Gastrocnemius medialis (tissue), 4 donors: Measurements from ENCODE around the gene PAGE2.

Source experiments
- CTCF ChIP-seq, 5 experiments: fragments of 450-650 bp in 3 of 5; fragments of 200-600 bp in 2 of 5; sonication (generic) in 2 of 5; IDR thresholded peaks in 4 of 5; conservative IDR thresholded peaks in 1 of 5; 1 replicate in 4 of 5; 2 replicates in 1 of 5; pipeline ENCODE4 v1.5.1; 2016 to 2019; ENCODE audit warnings: antibody characterized with exemption in 5 of 5, mild to moderate bottlenecking in 3 of 5, moderate library complexity in 3 of 5
- POLR2A ChIP-seq, 2 donors: fragments of 450-650 bp; IDR thresholded peaks; one replicate each; pipeline ENCODE4 v1.6.1; 2017; ENCODE audit warnings: antibody characterized with exemption in 2 of 2, mild to moderate bottlenecking in 2 of 2, moderate library complexity in 2 of 2

GRCh38 chrX:55088795-55089489 is at the start of gene PAGE2:
- TF ChIP-seq POLR2A (IDR thresholded peaks at IDR 0.05) (no peak), CTCF (IDR thresholded peaks at IDR 0.05 in 4 of 5, conservative IDR thresholded peaks at IDR 0.05 in 1 of 5) (no peak)
